Measurements from ENCODE around the gene ABLIM1. TPM values are rescaled to one million over a fixed set of nuclear protein-coding genes. Genes with fewer than 3 reads are reported as not detected.

ABLIM1 gene
- total RNA-seq, 1 donor from 2014 or later: 144 TPM

DNA sequence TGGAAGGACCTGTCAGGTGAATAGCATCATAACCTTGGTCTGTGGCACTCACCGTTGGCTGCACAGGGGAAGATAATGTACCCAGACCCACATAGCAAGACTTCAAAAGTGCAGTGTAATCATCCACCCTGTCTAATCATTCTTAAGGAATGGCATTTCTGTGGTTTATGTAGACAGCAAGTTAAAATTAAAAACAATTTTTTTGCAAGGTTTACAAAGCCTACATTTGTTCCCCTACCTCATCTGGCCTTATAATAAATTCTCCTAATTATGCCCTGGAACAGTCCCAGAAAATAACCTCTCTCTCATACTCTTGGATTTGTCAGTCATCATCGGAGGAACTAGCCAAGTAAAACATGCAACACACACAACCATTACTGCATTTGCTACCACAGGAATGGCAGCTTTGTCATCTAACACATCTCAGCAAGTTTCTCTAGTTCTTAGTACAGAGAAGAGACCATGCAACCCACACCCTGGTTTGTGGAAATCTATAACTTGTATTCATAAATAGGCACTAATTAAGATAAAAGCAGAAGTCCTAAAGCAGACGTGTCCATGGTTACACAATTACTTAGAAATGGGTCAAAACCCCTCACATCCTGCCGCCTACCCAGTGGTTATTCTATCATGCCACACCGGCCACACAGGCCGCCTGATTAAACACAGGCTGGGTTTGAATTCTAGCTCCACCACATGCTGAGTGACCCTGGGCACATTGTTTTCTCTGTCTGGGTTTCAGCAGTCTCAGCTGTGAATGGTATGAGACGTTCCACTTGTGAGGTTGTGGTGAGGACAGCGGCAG lies 19.1 kb downstream of the ABLIM1 start:
- H3K27ac ChIP-seq: no peak overlapping the region
- intact Hi-C loops (cut with DNase I): no loop called here
- ATAC-seq: no peak
- peaks cover 13% of the 10 kb centered on the region for H3K4me1 ChIP-seq
- DNase-seq: no peak
- no peaks in the 10 kb centered on the region for H3K9me3 ChIP-seq
- H3K27me3 ChIP-seq: no peaks in the 10 kb centered on the region
- TF ChIP-seq CTCF (IDR thresholded peaks at IDR 0.05): no peak
- no peaks in the 10 kb centered on the region for H3K36me3 ChIP-seq
- no peak overlapping the region for H3K4me3 ChIP-seq

DNA sequence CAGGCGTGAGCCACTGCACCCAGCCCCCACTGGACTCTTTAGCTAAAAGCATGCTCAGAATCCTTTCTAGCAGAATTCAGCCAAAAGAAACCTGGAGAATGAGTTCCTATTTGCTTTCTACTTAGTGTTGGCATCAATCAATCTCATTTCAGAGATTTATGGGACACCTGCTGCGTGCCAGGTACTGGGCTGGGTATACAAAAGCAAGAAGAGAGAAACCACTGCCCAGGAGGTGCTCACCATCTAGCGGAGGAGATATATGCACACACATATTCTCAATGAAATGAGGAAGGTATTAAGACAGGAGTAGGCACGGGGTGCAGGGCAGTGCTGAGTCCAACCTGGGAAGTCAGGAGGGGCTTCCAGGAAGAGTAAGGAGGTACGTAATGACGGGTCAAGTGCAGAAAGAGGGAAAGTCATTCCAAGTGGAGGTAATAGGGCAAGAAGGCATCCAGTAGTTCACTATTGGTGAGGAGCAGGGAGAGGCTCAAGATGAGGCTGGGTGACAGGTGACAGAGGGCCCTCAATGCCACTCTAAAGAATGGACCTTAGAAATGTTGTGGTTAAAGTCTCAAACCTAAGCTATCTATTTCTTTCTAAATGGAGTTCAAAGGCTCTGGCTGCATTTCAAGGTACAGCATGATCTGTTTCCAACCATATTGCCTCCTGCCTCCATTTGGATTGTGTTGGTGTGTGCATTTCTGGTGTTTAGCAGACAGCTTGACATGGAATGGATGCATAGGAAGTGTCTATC lies 22.1 kb downstream of the ABLIM1 start:
- DNase-seq: no peak
- Histone ChIP-seq H3K27me3 (no peaks in the 10 kb centered on the region), H3K27ac (peak overlapping the region; percentile 70), H3K4me1 (peaks cover 28% of the 10 kb centered on the region), H3K36me3 (no peaks in the 10 kb centered on the region), H3K9me3 (no peaks in the 10 kb centered on the region), H3K4me3 (no peak overlapping the region)
- intact Hi-C loops (cut with DNase I): no loop called here
- TF ChIP-seq CTCF (IDR thresholded peaks at IDR 0.05): no peak
- ATAC-seq: no peak

- H3K4me3 ChIP-seq: peak overlapping the region; percentile 2
- no peak for ATAC-seq
Measured at GRCh38 chr10:114635101-114635500, 23.0 kb downstream of the ABLIM1 start.

GRCh38 chr10:114634609-114634979 lies 23.5 kb downstream of the ABLIM1 start:
- H3K9me3 ChIP-seq: no peaks in the 10 kb centered on the region
- no peaks in the 10 kb centered on the region for H3K36me3 ChIP-seq
- intact Hi-C loops (cut with DNase I): no loop called here
- peaks cover 37% of the 10 kb centered on the region for H3K4me1 ChIP-seq
- peak; percentile 76 for ATAC-seq
- TF ChIP-seq CTCF (IDR thresholded peaks at IDR 0.05): no peak
- H3K27me3 ChIP-seq: no peaks in the 10 kb centered on the region
- peak; percentile 68 for DNase-seq
- peak overlapping the region; percentile 70 for H3K27ac ChIP-seq
- no peak overlapping the region for H3K4me3 ChIP-seq

More at GRCh38 chr10:114635101-114635500, 23.0 kb downstream of the ABLIM1 start:
- TF ChIP-seq CTCF (IDR thresholded peaks at IDR 0.05): no peak
- H3K27me3 ChIP-seq: no peaks in the 10 kb centered on the region
- DNase-seq: no peak
- no peaks in the 10 kb centered on the region for H3K36me3 ChIP-seq
- H3K27ac ChIP-seq: peak overlapping the region; percentile 70
- peaks cover 36% of the 10 kb centered on the region for H3K4me1 ChIP-seq
- no peaks in the 10 kb centered on the region for H3K9me3 ChIP-seq
- intact Hi-C loops (cut with DNase I): no loop called here

- ATAC-seq: peak; percentile 80
- no peaks in the 10 kb centered on the region for H3K36me3 ChIP-seq
- no peak for DNase-seq
- peak overlapping the region; percentile 70 for H3K27ac ChIP-seq
- H3K27me3 ChIP-seq: no peaks in the 10 kb centered on the region
- TF ChIP-seq CTCF (IDR thresholded peaks at IDR 0.05): no peak
- H3K4me3 ChIP-seq: no peak overlapping the region
- H3K4me1 ChIP-seq: peaks cover 37% of the 10 kb centered on the region
- intact Hi-C loops (cut with DNase I): no loop called here
- H3K9me3 ChIP-seq: no peaks in the 10 kb centered on the region
Measured at GRCh38 chr10:114632869-114633715, 25.0 kb downstream of the ABLIM1 start.
